Measurements from ENCODE around the gene FBXW11.

FBXW11 gene

DNA sequence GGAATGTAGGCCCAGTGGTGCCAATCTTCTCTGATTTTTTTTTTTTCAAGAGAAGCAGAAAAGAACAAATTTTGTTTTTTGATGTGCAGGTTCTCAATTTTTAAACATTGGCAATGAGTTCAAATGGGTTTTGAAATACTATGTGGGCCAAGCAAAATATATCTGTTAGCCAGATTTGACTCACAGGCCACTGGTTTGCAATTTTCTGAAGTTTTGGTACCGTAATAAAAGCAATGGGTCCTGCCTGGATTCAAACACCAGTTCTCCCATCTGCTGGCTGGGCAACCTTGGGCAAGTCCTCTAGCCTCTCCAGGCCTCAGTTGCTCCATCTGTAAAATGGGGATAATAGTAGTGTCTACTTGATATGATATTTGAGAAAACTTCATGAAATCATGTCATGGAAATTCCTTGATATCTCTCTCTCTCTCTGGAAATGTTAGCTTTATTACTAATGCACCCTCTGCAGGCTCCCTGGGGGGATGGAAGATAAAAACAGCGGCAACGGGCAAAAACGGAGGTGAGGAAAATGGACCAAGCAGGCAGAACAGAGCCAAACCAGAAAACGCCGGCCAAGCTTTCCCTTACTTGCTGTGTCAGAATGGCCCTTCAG lies 157.4 kb downstream of the FBXW11 start:
- TF ChIP-seq SPI1 (IDR thresholded peaks at IDR 0.05; ENCODE audit: borderline replicate concordance, low read depth) (no peak), POLR2AphosphoS5 (IDR thresholded peaks at IDR 0.05; ENCODE audit: low read depth) (no peak), GABPA (IDR thresholded peaks at IDR 0.05; ENCODE audit: low read depth) (no peak)
- TF ChIP-seq, protein P1, sequence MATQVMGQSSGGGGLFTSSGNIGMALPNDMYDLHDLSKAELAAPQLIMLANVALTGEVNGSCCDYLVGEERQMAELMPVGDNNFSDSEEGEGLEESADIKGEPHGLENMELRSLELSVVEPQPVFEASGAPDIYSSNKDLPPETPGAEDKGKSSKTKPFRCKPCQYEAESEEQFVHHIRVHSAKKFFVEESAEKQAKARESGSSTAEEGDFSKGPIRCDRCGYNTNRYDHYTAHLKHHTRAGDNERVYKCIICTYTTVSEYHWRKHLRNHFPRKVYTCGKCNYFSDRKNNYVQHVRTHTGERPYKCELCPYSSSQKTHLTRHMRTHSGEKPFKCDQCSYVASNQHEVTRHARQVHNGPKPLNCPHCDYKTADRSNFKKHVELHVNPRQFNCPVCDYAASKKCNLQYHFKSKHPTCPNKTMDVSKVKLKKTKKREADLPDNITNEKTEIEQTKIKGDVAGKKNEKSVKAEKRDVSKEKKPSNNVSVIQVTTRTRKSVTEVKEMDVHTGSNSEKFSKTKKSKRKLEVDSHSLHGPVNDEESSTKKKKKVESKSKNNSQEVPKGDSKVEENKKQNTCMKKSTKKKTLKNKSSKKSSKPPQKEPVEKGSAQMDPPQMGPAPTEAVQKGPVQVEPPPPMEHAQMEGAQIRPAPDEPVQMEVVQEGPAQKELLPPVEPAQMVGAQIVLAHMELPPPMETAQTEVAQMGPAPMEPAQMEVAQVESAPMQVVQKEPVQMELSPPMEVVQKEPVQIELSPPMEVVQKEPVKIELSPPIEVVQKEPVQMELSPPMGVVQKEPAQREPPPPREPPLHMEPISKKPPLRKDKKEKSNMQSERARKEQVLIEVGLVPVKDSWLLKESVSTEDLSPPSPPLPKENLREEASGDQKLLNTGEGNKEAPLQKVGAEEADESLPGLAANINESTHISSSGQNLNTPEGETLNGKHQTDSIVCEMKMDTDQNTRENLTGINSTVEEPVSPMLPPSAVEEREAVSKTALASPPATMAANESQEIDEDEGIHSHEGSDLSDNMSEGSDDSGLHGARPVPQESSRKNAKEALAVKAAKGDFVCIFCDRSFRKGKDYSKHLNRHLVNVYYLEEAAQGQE (IDR thresholded peaks at IDR 0.05; ENCODE audit: insufficient replicate concordance, low read depth) = no peak
- TF ChIP-seq, protein P2, sequence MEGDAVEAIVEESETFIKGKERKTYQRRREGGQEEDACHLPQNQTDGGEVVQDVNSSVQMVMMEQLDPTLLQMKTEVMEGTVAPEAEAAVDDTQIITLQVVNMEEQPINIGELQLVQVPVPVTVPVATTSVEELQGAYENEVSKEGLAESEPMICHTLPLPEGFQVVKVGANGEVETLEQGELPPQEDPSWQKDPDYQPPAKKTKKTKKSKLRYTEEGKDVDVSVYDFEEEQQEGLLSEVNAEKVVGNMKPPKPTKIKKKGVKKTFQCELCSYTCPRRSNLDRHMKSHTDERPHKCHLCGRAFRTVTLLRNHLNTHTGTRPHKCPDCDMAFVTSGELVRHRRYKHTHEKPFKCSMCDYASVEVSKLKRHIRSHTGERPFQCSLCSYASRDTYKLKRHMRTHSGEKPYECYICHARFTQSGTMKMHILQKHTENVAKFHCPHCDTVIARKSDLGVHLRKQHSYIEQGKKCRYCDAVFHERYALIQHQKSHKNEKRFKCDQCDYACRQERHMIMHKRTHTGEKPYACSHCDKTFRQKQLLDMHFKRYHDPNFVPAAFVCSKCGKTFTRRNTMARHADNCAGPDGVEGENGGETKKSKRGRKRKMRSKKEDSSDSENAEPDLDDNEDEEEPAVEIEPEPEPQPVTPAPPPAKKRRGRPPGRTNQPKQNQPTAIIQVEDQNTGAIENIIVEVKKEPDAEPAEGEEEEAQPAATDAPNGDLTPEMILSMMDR (IDR thresholded peaks at IDR 0.05; ENCODE audit: insufficient read depth, low read length) = no peak
- Histone ChIP-seq H3K4me3 (replicated peaks; ENCODE audit: insufficient read depth, low read length) (no peak overlapping the region), H3K27ac (replicated peaks) (no peak overlapping the region), H3K27me3 (ENCODE audit: insufficient read depth, poor library complexity, severe bottlenecking) (no peaks in the 10 kb centered on the region)
- DNase-seq (ENCODE audit: low read depth in 1 of 2, low spot score in 1 of 2) = no peak

DNA sequence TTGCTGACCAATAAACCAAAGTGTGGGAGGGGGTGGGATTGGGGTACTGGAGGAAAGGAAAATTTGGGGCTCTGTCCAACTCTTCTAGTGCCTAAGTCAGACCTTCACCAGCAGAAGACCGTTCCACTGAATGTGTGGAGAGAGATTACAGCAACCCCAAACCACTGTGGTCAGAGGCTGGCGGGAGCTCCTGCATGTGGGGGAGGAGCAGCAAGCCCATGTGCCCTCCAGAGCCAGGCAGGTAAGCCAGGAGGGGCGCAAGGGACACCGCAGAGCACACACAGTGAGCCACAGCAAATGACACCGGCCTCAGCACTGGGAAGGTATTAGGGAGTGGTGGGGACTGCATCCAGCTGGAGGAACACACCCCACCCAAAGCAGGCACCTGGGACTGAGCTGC lies 158.0 kb downstream of the FBXW11 start:
- H3K4me3 ChIP-seq (replicated peaks; ENCODE audit: insufficient read depth, low read length) = no peak overlapping the region
- no peak for TF ChIP-seq SPI1 (IDR thresholded peaks at IDR 0.05; ENCODE audit: borderline replicate concordance, low read depth)
- TF ChIP-seq, protein P2 (IDR thresholded peaks at IDR 0.05; ENCODE audit: insufficient read depth, low read length) = no peak
- no peak for TF ChIP-seq GABPA (IDR thresholded peaks at IDR 0.05; ENCODE audit: low read depth)
- peak; percentile 57 for TF ChIP-seq POLR2AphosphoS5 (IDR thresholded peaks at IDR 0.05; ENCODE audit: low read depth)
- TF ChIP-seq, protein P1 (IDR thresholded peaks at IDR 0.05; ENCODE audit: insufficient replicate concordance, low read depth) = peak; percentile 73
- DNase-seq (ENCODE audit: low read depth in 1 of 2, low spot score in 1 of 2) = peak in 1 of 2 experiments; percentile 74
- no peak overlapping the region for H3K27ac ChIP-seq (replicated peaks)
- H3K27me3 ChIP-seq (ENCODE audit: insufficient read depth, poor library complexity, severe bottlenecking) = no peaks in the 10 kb centered on the region

DNA sequence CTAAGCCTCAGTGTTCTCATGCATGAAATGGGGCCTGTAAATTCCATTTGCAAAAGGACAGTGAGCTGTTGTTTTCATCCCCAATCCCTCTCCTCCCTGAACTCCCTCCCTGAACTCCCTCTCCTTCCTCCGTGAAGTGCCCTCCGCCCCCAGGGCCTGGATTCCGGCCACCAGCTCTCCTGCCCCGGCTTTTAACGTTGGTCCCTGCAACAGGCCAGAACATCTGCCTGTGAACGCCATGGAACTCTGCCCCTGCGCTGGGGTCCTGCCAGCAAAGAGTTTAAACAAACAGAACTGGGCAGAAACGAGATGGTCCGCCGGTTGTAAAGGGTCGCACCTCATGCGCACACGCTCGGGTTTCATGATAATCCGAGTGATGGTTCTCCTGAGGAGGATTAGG lies 158.4 kb downstream of the FBXW11 start:
- no peak overlapping the region for H3K27ac ChIP-seq (replicated peaks)
- H3K27me3 ChIP-seq (ENCODE audit: insufficient read depth, poor library complexity, severe bottlenecking) = no peaks in the 10 kb centered on the region
- H3K4me3 ChIP-seq (replicated peaks; ENCODE audit: insufficient read depth, low read length) = no peak overlapping the region
- TF ChIP-seq GABPA (IDR thresholded peaks at IDR 0.05; ENCODE audit: low read depth) (no peak), SPI1 (IDR thresholded peaks at IDR 0.05; ENCODE audit: borderline replicate concordance, low read depth) (no peak), POLR2AphosphoS5 (IDR thresholded peaks at IDR 0.05; ENCODE audit: low read depth) (no peak)
- TF ChIP-seq, protein P2 (IDR thresholded peaks at IDR 0.05; ENCODE audit: insufficient read depth, low read length) = no peak
- TF ChIP-seq, protein P1 (IDR thresholded peaks at IDR 0.05; ENCODE audit: insufficient replicate concordance, low read depth) = no peak
- no peak for DNase-seq (ENCODE audit: low read depth in 1 of 2, low spot score in 1 of 2)
